Sigmoid colon (tissue), 4 donors: ENCODE results near the gene PRR15L.

ENCODE experiments used
- EP300 ChIP-seq, 4 donors: sonication (generic); formaldehyde crosslinking; IDR thresholded peaks; one replicate each; pipeline ENCODE4 v1.6.1; 2017; ENCODE audit warnings: antibody characterized with exemption in 4 of 4
- POLR2AphosphoS5 ChIP-seq, 4 donors: sonication (generic); formaldehyde crosslinking; IDR thresholded peaks; one replicate each; pipeline ENCODE4 v1.6.1; 2017; ENCODE audit warnings: antibody characterized with exemption in 4 of 4
- TF ChIP-seq, protein P1 (sequence below), 4 experiments: fragments of 450-650 bp in 3 of 4; fragments of 200-600 bp in 1 of 4; IDR thresholded peaks; one replicate each; pipeline ENCODE4 v1.5.1; 2016 to 2019; ENCODE audit warnings: antibody characterized with exemption in 4 of 4, mild to moderate bottlenecking in 3 of 4, moderate library complexity in 2 of 4

DNA sequence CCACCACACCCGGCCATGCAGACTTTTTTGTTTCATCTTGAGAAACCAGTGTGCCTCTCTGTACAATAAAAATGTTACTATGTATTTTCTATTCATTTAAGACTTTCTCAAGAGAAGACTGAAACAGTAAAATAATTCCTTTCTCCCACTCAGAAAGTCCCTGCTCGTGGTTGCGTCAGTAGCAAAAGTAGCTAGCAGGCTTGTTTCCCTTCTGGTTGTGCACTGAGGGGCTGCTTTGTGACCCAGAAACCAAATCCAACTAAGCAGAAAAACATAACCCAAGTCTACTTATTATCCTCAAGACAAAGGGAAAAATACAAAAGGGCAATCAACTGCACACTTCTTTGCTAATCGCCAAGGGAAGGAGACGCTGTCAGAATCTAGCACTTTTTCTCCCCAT lies 19.7 kb downstream of the PRR15L start:
- TF ChIP-seq, protein P1, sequence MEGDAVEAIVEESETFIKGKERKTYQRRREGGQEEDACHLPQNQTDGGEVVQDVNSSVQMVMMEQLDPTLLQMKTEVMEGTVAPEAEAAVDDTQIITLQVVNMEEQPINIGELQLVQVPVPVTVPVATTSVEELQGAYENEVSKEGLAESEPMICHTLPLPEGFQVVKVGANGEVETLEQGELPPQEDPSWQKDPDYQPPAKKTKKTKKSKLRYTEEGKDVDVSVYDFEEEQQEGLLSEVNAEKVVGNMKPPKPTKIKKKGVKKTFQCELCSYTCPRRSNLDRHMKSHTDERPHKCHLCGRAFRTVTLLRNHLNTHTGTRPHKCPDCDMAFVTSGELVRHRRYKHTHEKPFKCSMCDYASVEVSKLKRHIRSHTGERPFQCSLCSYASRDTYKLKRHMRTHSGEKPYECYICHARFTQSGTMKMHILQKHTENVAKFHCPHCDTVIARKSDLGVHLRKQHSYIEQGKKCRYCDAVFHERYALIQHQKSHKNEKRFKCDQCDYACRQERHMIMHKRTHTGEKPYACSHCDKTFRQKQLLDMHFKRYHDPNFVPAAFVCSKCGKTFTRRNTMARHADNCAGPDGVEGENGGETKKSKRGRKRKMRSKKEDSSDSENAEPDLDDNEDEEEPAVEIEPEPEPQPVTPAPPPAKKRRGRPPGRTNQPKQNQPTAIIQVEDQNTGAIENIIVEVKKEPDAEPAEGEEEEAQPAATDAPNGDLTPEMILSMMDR (IDR thresholded peaks at IDR 0.05), result no peak
- TF ChIP-seq POLR2AphosphoS5 (IDR thresholded peaks at IDR 0.05), result no peak
- no peak for TF ChIP-seq EP300 (IDR thresholded peaks at IDR 0.05)
